GM06990 (cell line): Measurements from ENCODE around the gene ASB17.

Experiments
- DNase-seq: peaks from one replicate; pipeline ENCODE4 v3.0.0-alpha.2; 2011; ENCODE audit not compliant: insufficient read length; ENCODE audit errors: extremely low read depth
- H3K27me3 ChIP-seq: replicated peaks from 2 replicates; pipeline ENCODE4 v1.6.0; 2011; ENCODE audit warnings: low read length; ENCODE audit not compliant: control insufficient read depth, insufficient read depth
- H3K36me3 ChIP-seq: 2 replicates; pipeline ENCODE4 v1.5.1; 2011; ENCODE audit warnings: low read length; ENCODE audit not compliant: control insufficient read depth, insufficient read depth
- H3K4me3 ChIP-seq: replicated peaks from 2 replicates; pipeline ENCODE4 v1.5.1; 2011; ENCODE audit warnings: low read depth, mild to moderate bottlenecking, control low read depth, low read length
- CTCF ChIP-seq: IDR thresholded peaks from 2 replicates; pipeline ENCODE4 v1.5.1; 2011; ENCODE audit warnings: low read length, control low read depth, mild to moderate bottlenecking, inconsistent platforms; ENCODE audit not compliant: insufficient read depth, poor library complexity, severe bottlenecking

Gene ASB17

GRCh38 chr1:75932304-75932703, at the start of gene ASB17:
Gene ASB17, minus strand, starts transcription at chr1:75932404. Its CDS starts 113 bp downstream, at chr1:75932291.
- TF ChIP-seq CTCF: no peak
- H3K4me3 ChIP-seq: no peak within 1 kb of the TSS
- no peaks in the 10 kb centered on the region for H3K36me3 ChIP-seq

GRCh38 chr1:75980972-75981897, 49.0 kb upstream of the ASB17 start:
- TF ChIP-seq CTCF: no peak
- peak; percentile 49 for DNase-seq
- Histone ChIP-seq H3K4me3 (no peak overlapping the region), H3K36me3 (no peaks in the 10 kb centered on the region), H3K27me3 (no peaks in the 10 kb centered on the region)

More at GRCh38 chr1:75932304-75932703, at the start of gene ASB17:
- DNase-seq: no peak
- H3K27me3 ChIP-seq: no peaks in the 10 kb centered on the region

GRCh38 chr1:75970631-75971030, 38.4 kb upstream of the ASB17 start:
- Histone ChIP-seq H3K36me3 (no peaks in the 10 kb centered on the region), H3K27me3 (no peaks in the 10 kb centered on the region), H3K4me3 (no peak overlapping the region)
- TF ChIP-seq CTCF: no peak
- no peak for DNase-seq

GRCh38 chr1:75969550-75969949, 37.3 kb upstream of the ASB17 start:
- no peak for DNase-seq
- no peaks in the 10 kb centered on the region for H3K36me3 ChIP-seq
- no peak overlapping the region for H3K4me3 ChIP-seq
- no peak for TF ChIP-seq CTCF
- H3K27me3 ChIP-seq: no peaks in the 10 kb centered on the region

DNA sequence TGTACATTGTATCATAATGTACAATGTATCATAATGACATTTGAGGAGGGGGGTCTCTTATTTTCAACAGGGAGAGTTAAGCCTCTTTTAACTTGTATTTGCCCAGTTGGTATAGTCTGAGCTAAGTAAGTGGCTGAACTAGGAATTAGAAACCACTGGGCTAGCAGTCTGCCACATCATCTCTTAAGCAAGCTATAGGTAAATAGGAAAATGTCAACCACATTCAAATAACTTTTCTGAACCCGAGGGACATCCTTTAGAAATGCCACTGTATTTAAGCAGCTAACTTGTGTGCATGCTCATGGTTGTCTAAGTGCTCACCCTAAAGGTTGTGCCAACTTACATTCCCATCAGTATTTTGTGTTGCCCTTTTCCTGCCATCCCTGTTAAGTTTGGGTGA, 35.5 kb upstream of the ASB17 start:
- Histone ChIP-seq H3K27me3 (no peaks in the 10 kb centered on the region), H3K4me3 (no peak overlapping the region), H3K36me3 (no peaks in the 10 kb centered on the region)
- no peak for TF ChIP-seq CTCF
- DNase-seq: no peak
